PC-3 (cell line): ENCODE data around the gene TRPM2. TPM values are rescaled to one million over a fixed set of nuclear protein-coding genes. Genes with fewer than 3 reads are reported as not detected.
"Not testable (repeated sequence)": the region's sequence is repeated elsewhere in the genome, so short reads cannot be mapped to it uniquely, and the experiment has no call there.

Source experiments
- ATAC-seq: fragments of 200-7000 bp; cut with Tn5 transposase; 2 replicates; pipeline ENCODE4 v1.9.1; 2020; ENCODE audit warnings: mild to moderate bottlenecking, moderate library complexity
- BruUV-seq: library from RNA; stranded (reverse); fragments of 400-500 nt; replicated peaks from 2 replicates; lab custom pipeline; 2021; lab: Mats Ljungman, UMichigan
- CTCF ChIA-PET: fragments of 300-600 bp; sonication (Branson Sonifier 250); formaldehyde crosslinking; loops from one replicate; lab custom pipeline; 2022; ENCODE audit warnings: antibody characterized with exemption; lab: Charles Lee
- POLR2A ChIA-PET: fragments of 300-600 bp; sonication (Branson Sonifier 250); formaldehyde crosslinking; loops from one replicate; lab custom pipeline; 2022; ENCODE audit warnings: antibody characterized with exemption; ENCODE audit not compliant: unreplicated experiment; lab: Charles Lee
- DNase-seq: peaks from one replicate; pipeline ENCODE4 v3.0.0-alpha.2; 2015
- H2AFZ ChIP-seq: fragments of 300-600 bp; sonication (generic); 2 replicates; pipeline ENCODE4 v1.6.0; 2016; ENCODE audit warnings: antibody characterized with exemption, low read length
- H3F3A ChIP-seq: fragments of 300-600 bp; sonication (generic); one replicate; pipeline ENCODE4 v1.6.0; 2017; ENCODE audit warnings: antibody characterized with exemption, low read length, control low read depth, mild to moderate bottlenecking; ENCODE audit not compliant: unreplicated experiment
- H3K27ac ChIP-seq: fragments of 300-600 bp; sonication (generic); 2 replicates; pipeline ENCODE4 v1.5.1; 2016; ENCODE audit warnings: mild to moderate bottlenecking, low read length
- H3K27me3 ChIP-seq: fragments of 300-600 bp; sonication (generic); 2 replicates; pipeline ENCODE4 v1.6.1; 2016; ENCODE audit warnings: low read length, mixed read lengths
- H3K36me3 ChIP-seq: fragments of 300-600 bp; sonication (generic); 2 replicates; pipeline ENCODE4 v1.6.1; 2016; ENCODE audit warnings: low read depth, mixed run types, low read length, mixed read lengths
- H3K4me1 ChIP-seq: fragments of 300-600 bp; sonication (generic); 2 replicates; pipeline ENCODE4 v1.5.1; 2016; ENCODE audit warnings: low read length; ENCODE audit not compliant: insufficient read depth
- H3K4me2 ChIP-seq: fragments of 300-600 bp; sonication (generic); 2 replicates; pipeline ENCODE4 v1.6.0; 2016; ENCODE audit warnings: low read length
- H3K4me3 ChIP-seq: fragments of 300-600 bp; sonication (generic); 2 replicates; pipeline ENCODE4 v1.5.1; 2016; ENCODE audit warnings: mild to moderate bottlenecking, low read length, mixed read lengths
- H3K79me2 ChIP-seq: fragments of 300-600 bp; sonication (generic); 2 replicates; pipeline ENCODE4 v1.6.1; 2017; ENCODE audit warnings: low read length, mixed read lengths
- H3K9ac ChIP-seq: fragments of 300-600 bp; sonication (generic); 2 replicates; pipeline ENCODE4 v1.6.0; 2016; ENCODE audit warnings: mild to moderate bottlenecking, low read length
- H3K9me2 ChIP-seq: fragments of 300-600 bp; sonication (generic); replicated peaks from 2 replicates; pipeline ENCODE4 v1.6.1; 2016; ENCODE audit warnings: mixed run types, low read length, mixed read lengths
- H3K9me3 ChIP-seq: fragments of 300-600 bp; sonication (generic); 2 replicates; pipeline ENCODE4 v1.6.1; 2016; ENCODE audit warnings: low read length, mixed read lengths
- H4K20me1 ChIP-seq: fragments of 300-600 bp; sonication (generic); 2 replicates; pipeline ENCODE4 v1.6.1; 2016; ENCODE audit warnings: low read length, mixed read lengths
- CTCF ChIP-seq: fragments of 300-600 bp; sonication (generic); conservative IDR thresholded peaks from 2 replicates; pipeline ENCODE4 v1.5.1; 2017; ENCODE audit warnings: antibody characterized with exemption, low read depth, mild to moderate bottlenecking, low read length
- EZH2 ChIP-seq: fragments of 300-600 bp; sonication (generic); IDR thresholded peaks from one replicate; pipeline ENCODE4 v1.6.1; 2017; ENCODE audit warnings: antibody characterized with exemption, mild to moderate bottlenecking, low read length; ENCODE audit not compliant: unreplicated experiment
- EZH2phosphoT487 ChIP-seq: fragments of 300-600 bp; sonication (generic); IDR thresholded peaks from 2 replicates; pipeline ENCODE4 v1.6.1; 2018; ENCODE audit warnings: mild to moderate bottlenecking, antibody characterized with exemption, low read length, borderline replicate concordance
- intact Hi-C: fragments of 100-400 bp; cut with micrococcal nuclease; formaldehyde crosslinking; loops from 2 replicates; pipeline ENCODE4 v1.9.0; 2023
- total RNA-seq: library from RNA; depleted of rRNA; stranded (reverse); fragments of >200 nt; gene quantifications from 2 replicates; pipeline ENCODE4 v1.2.3, GENCODE V29; 2014

The TRPM2 gene
- total RNA-seq, 1 experiment from 2014 or later = 50.0 TPM

- intact Hi-C loops = no loop called here
- no peak overlapping the region for H2AFZ ChIP-seq
- POLR2A ChIA-PET = no interaction called here
These were observed 61.9 kb downstream of the TRPM2 start for GRCh38 chr21:44415073-44416025.

GRCh38 chr21:44416193-44416592 lies 62.8 kb downstream of the TRPM2 start:
- no peak for TF ChIP-seq CTCF
- TF ChIP-seq EZH2 = no peak
- TF ChIP-seq EZH2phosphoT487 = no peak

More at GRCh38 chr21:44415073-44416025, 61.9 kb downstream of the TRPM2 start:
- Histone ChIP-seq H3K4me2 (no peak overlapping the region), H4K20me1 (no peaks in the 10 kb centered on the region), H3K79me2 (no peaks in the 10 kb centered on the region), H3K9me3 (no peaks in the 10 kb centered on the region), H3K4me3 (no peak overlapping the region), H3K36me3 (no peaks in the 10 kb centered on the region), H3F3A (no peaks in the 10 kb centered on the region), H3K4me1 (no peaks in the 10 kb centered on the region), H3K27me3 (peaks cover 8% of the 10 kb centered on the region; the same call in 1 of the 2 replicates), H3K27ac (no peak overlapping the region), H3K9me2 (no peaks in the 10 kb centered on the region), H3K9ac (no peak overlapping the region)
- DNase-seq (no peak), ATAC-seq (no peak)
- no peak for TF ChIP-seq CTCF
- TF ChIP-seq EZH2 = no peak
- no peak for TF ChIP-seq EZH2phosphoT487
- BruUV-seq = no TSS peak
- CTCF ChIA-PET = no interaction called here

GRCh38 chr21:44417621-44418107 lies 64.2 kb downstream of the TRPM2 start:
- H3K4me1 ChIP-seq, intact Hi-C loops, H4K20me1 ChIP-seq, H3K9me2 ChIP-seq, H3K9ac ChIP-seq, ATAC-seq, H3K4me3 ChIP-seq, H3K79me2 ChIP-seq, H3K4me2 ChIP-seq, BruUV-seq, H2AFZ ChIP-seq, DNase-seq, CTCF ChIA-PET, H3F3A ChIP-seq, H3K27me3 ChIP-seq, H3K36me3 ChIP-seq, POLR2A ChIA-PET, H3K9me3 ChIP-seq, H3K27ac ChIP-seq: not testable (repeated sequence)

More at GRCh38 chr21:44416193-44416592, 62.8 kb downstream of the TRPM2 start:
- ChIA-PET POLR2A (no interaction called here), CTCF (no interaction called here)
- Histone ChIP-seq H3K4me1 (no peaks in the 10 kb centered on the region), H3K4me2 (no peak overlapping the region), H2AFZ (no peak overlapping the region), H3K27me3 (peaks cover 8% of the 10 kb centered on the region; the same call in 1 of the 2 replicates), H3K36me3 (no peaks in the 10 kb centered on the region), H3K27ac (no peak overlapping the region), H3K79me2 (no peaks in the 10 kb centered on the region), H3K9me3 (no peaks in the 10 kb centered on the region), H3K4me3 (no peak overlapping the region), H3F3A (no peaks in the 10 kb centered on the region), H3K9me2 (no peaks in the 10 kb centered on the region), H4K20me1 (no peaks in the 10 kb centered on the region), H3K9ac (no peak overlapping the region)
- intact Hi-C loops = no loop called here
- BruUV-seq = no TSS peak
- DNase-seq (no peak), ATAC-seq (no peak)
